GM04503 (cell line): ENCODE results near the gene SMC3.
"Not testable (repeated sequence)": the region's sequence is repeated elsewhere in the genome, so short reads cannot be mapped to it uniquely, and the experiment has no call there.

Experiments used
- DNase-seq: peaks from one replicate; pipeline ENCODE4 v3.0.0-alpha.2; 2012; ENCODE audit warnings: low read depth

Gene SMC3

DNA sequence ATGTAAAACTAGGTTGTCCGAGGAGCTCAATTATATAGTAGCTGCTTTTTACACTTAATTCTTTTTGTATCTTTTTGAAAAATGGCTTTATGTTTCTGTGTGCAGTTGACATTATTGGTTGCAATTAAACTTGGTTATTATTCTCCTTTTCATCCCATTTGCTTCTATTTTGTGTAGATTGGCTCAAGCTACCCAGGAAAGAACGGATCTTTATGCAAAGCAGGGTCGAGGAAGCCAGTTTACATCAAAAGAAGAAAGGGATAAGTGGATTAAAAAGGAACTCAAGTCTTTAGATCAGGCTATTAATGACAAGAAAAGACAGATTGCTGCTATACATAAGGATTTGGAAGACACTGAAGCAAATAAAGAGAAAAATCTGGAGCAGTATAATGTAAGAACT is 16.5 kb downstream of the SMC3 start:
- DNase-seq = no peak

DNA sequence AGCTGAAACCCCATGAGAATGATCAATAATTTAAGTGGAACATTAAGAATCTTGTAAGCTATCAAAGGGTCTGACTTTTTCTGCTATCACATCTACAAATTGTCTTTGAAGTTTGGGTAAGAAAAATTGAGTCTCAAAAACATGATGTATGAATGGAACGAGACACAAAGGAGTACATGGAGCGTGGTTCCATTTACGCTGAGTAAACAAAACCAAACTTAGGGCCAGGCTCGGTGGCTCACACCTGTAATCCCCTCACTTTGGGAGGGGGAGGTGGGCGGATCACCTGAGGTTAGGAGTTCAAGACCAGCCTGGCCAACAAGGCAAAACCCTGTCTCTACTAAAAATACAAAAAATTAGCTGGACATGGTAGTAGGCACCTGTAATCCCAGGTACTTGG is 24.3 kb downstream of the SMC3 start:
- DNase-seq = no peak

DNA sequence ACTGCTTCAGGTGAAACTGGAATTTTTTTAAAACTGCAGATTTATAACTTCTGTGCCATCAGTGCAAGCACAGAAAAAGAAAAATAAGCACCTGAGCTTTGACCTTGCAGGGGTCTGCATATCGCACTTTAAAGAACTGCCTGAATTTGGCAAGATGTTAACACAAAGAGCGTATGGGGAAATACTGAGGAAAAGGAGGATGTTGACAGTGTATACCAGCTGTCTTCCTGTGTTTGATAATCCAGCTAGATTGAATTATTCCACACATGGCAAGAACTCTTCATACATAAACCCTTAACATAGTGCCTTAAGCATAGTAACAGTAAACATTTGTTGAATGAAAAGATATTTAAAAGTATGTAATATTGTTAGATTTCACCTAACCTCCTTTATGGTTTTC is 30.0 kb downstream of the SMC3 start:
- DNase-seq = no peak

DNA sequence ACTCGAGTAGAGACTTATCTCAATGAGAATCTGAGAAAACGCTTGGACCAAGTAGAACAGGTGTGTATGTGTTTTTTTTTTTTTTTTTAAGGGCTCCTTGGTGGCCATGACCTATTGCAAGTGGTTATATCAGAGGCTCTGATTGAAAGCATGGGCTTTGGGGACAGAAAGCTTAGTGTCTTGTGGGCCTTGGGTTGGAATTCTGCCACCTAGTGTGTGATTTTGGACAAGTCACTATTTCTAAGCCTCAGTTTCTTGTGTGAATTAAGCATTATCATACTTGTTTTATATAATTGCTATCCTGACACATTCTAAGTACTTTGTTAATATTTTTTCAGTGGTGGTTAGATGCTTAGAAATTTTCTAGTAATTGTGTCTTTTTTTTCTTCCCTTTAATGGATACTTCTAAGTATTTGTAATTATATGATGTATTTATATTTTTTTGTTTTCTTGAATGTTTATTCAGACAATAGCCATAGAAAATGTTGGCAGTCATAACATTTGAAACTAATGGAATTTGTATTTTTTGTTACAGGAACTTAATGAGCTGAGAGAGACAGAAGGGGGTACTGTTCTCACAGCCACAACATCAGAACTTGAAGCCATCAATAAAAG is 33.1 kb downstream of the SMC3 start:
- no peak for DNase-seq

DNA sequence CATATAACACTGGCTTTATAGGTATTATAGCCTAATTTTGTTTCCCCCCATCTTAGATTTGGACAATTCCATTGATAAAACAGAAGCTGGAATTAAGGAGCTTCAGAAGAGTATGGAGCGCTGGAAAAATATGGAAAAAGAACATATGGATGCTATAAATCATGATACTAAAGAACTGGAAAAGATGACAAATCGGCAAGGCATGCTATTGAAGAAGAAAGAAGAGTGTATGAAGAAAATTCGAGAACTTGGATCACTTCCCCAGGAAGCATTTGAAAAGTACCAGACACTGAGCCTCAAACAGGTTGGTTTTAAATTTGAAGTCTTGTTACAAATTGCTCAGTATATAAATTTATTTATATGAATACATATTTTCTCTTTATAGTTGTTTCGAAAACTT is 34.1 kb downstream of the SMC3 start:
- no peak for DNase-seq

DNA sequence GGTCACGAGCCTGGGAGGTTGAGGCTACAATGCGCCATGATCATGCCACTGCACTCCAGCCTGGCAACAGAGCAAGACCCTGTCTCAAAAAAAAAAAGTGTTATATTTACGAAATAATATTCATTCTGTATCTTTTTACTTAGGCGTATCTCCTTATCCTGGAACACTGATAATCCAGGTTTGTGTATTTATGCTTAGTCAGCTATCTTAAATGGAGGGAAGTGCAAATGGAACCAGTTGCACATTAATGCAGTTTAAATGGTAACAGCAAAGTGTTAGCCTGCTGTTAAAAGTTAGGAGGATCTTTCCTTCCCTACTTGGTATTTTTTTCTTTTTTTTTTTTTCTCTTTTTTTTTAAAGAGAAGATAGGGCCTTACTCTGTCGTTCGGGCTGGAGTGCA is 40.6 kb downstream of the SMC3 start:
- no peak for DNase-seq

DNA sequence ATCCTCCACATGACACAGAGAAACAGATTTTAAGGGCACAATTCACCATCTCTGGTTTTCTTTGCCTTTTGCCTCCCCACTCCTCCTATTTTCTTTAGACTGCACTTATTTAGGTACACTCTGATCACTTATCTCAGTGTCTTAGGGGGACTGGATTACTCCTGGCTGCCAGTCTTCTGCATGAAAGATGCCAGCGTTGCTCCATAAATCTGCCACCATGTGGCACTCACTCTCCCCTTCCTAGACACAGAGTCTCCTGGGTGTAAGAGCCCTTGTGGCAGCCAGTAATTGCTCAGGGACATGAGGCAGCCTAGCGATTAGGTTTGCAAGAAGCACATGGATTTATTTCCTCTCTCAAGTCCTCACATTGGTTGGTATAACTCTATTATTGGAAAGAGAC is 42.1 kb downstream of the SMC3 start:
- DNase-seq = no peak

DNA sequence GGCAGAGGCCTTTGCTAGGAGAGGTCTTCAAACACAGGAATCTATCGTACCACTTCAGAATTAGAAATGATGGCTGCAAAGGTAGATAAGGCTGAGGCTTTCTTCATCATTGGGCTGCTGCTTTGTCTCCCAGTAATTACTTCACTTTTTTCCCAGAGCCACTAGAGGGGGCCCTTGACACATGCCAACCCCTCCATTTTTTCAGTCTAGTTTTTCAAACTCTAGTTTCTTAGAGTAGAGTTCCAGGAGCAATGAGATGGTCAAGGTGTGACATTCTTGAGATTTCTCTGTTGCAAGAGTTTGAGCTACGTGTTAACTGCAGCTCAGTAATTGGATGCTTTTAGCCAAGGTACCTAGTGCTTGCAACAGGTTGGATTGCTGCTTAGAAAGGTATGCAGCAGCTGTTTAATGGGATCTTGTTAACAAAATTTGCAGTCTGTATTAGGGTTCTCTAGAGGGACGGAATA is 42.8 kb downstream of the SMC3 start:
- no peak for DNase-seq

DNA sequence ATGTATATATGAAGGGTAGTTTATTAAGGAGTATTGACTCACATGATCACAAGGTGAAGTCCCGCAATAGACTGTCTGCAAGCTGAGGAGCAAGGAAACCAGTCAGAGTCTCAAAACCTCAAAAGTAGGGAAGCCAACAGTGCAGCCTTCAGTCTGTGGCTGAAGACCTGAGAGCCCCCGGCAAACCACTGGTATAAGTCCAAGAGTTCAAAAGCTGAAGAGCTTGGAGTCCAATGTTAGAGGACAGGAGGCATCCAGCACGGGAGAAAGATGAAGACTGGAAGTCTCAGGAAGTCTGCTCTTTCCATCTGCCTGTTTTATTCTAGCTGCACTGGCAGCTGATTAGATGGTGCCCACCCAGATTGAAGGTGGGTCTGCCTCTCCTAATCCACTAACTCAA is 43.3 kb downstream of the SMC3 start:
- not testable (repeated sequence) for DNase-seq

DNA sequence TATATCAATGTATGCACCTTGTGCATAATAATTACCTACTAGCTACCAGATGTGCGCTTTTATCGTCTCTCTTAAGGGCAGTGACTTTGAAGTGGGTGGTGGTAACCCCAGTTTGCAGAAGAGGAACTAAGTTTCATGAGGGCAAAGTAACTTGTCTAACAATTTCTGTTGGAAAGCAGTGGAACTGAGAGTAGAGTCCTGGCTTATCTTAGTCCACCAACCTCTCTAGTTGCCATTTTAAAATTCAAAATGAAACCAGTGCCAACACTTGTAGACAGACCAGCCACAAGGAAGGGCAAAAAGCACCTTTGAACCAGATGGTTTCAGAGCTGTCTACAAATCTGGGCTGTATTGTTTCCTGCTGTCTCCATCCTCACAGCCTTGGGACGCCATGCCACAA is 44.6 kb downstream of the SMC3 start:
- DNase-seq = no peak

DNA sequence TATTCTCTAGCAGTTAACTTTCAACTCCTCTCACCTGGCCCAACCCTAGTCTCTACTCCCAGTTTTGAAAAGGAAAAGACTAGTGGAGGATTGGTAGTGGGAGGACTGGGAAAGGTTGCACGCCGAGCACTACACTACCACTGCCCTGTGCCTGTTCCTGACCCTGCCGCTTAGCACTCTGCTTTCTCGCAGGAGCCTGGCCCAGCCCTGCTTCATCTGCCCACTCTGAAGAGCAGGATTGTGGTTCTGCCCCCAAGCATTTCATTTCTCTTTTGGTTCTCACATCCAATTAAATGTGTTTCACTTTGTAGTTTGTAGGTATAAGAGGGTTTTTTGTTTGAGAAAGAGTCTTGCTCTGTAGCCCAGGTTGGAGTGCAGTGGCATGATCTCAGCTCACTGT is 45.1 kb downstream of the SMC3 start:
- DNase-seq = no peak

DNA sequence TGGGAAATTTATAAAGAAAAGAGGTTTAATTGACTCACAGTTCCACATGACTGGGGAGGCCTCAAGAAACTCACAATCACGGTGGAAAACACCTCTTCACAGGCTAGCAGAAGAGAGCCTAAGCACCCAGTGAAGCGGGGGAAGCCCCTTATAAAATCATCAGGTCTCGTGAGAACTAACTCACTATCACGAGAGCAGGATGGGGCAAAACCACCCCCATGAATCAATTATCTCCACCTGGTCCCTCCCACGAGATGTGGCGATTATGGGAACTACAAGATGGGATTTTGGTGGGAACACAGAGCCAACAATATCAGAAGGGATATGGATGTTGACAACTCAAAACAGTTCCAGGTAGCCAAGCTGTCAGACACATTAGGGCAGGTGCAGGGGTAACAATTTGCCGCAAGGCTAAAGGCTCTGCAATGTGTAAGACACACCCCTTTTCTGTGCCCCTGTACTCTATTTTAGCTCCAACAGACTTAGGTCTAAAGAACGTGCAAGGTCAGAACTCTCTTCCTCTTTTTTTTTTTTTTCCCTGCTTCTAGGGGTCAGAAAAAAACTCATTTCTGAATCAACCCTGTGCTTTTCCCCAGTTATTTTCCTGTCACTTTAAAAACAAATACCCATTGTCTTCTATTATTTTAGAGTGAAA is 46.0 kb downstream of the SMC3 start:
- DNase-seq = no peak

DNA sequence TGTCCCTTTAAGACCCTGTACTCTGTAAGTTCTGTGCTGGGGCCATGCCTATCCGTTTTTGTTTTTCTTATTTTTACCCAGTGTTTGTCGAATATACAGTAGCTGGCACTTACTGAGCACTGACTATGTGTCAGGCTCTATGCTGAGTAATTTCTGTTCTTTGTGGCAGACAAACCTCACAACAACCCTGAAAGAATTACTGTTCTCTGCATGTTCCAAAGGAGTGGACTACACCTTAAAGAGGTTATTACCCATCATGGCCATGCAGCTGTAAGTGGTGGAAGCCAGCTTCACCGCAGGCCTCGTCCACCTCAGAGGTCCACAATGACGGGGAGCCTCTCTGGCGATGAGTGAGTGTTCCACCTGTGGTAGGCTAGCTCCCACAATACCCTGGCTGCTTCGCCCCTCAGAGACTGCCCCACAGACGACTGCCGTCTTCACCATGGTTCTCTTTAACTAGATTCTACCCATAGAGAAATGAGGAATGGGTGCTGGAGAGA is 46.6 kb downstream of the SMC3 start:
- DNase-seq = no peak

DNA sequence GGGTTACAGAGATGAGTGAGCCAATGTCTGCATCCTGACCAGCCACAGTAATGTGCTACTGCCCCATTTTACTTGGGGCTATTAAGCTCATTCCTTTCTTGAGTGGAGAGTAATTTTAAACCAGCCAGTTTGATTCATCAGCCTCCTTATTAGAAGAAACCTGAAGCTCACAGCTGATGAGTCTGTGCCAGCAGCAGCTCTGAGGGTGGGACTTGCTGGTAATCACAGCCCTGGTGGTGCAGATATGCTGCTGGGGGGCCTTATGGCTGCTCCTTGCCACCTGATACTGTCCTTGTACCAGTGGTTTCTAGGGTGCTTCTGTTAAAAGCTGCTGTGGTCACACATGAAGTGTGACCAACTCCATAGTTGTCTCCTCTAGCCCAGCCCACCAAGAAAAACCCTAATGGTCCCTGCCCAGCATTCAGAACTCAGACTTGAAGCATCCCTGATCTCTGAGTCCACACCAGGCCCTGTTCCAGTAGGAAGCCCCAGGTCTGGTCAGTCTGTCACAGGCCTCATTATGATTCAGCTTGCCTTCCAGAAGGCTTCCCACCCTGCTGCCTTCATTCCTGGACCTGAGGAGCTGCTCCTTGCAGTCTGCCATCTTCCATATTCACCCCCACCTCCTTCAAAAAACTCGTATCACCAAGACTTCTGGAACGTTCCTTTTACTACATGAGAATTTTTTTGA is 47.7 kb downstream of the SMC3 start:
- DNase-seq = no peak

DNA sequence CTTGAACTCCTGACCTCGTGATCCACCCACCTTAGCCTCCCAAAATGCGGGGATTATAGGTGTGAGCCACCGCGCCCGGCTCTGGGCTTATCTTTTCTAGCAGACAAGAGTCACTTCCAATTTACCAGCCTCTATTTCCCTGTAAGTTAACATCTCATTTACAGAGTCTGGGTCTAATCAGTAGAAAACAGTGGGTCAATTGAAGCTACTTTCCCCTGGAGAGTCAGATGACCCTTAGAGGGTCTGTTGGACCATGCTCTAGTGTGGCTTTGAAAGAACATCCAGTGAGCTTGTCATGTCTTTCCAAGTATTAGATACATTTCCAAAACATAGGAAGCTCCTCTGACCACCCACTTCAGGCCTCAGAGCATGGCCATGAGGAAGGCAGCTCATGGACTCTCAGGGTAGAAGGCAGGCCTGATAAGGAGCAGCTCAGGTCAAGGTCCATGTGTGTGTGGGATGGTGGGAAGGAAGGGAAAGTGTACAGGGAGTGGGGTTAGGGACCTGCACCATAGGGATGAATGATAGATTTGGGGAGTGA is 49.1 kb downstream of the SMC3 start:
- DNase-seq = no peak

DNA sequence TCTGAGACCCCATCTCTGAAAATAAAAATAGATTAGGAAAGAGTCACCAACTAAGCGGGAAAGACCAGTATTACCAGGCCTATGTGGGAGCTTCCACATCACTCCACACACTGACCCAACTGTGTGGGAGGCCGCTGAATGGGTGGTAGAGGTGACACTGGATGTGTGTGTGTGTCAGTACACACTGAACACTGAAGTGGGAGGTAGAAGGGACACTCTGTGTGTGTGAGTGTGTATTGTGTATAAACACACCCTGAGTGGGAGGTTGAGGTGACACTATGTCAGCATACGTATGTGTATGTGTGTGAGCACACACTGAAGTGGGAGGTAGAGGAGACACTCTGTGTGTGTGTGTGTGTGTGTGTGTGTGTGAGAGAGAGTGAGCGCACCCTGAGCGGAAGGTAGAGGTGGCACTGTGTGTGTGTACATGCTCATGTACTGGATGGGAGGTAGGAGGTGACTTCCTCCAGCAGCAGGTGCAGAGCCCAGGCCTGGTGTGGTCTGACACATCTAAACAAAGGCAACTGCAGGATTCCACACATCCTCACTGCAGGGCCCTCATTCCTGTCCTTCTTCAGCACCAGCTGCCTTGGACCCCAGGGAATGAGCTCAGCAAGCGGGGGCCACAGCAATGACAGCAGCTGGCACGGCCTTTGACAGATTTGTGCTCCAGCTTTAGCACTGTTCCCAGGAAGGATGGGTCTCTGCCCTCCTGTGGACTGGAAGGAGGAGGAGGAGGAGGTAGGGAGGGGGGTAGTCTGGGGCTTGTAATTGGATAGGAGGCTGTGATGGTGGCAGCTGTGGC is 50.1 kb downstream of the SMC3 start:
- no peak for DNase-seq

DNA sequence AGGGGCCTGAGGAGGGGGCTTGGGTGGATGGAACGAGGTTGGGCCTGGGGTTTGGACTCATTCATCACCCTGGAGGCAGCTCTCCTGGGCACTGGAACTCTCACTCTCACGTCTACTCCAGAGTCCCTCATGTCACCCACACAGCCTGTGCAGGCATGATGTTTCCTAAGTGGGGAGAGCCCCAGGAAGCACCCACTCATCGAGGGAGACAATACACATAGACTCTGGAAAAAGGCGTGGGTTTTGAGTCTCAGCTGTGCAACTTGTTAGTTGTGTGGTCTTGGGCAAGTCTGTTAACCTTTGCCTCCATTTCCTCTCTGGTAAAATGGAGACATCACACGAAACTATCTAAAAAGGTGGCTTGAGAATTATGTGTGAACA is 50.7 kb downstream of the SMC3 start:
- DNase-seq = no peak

DNA sequence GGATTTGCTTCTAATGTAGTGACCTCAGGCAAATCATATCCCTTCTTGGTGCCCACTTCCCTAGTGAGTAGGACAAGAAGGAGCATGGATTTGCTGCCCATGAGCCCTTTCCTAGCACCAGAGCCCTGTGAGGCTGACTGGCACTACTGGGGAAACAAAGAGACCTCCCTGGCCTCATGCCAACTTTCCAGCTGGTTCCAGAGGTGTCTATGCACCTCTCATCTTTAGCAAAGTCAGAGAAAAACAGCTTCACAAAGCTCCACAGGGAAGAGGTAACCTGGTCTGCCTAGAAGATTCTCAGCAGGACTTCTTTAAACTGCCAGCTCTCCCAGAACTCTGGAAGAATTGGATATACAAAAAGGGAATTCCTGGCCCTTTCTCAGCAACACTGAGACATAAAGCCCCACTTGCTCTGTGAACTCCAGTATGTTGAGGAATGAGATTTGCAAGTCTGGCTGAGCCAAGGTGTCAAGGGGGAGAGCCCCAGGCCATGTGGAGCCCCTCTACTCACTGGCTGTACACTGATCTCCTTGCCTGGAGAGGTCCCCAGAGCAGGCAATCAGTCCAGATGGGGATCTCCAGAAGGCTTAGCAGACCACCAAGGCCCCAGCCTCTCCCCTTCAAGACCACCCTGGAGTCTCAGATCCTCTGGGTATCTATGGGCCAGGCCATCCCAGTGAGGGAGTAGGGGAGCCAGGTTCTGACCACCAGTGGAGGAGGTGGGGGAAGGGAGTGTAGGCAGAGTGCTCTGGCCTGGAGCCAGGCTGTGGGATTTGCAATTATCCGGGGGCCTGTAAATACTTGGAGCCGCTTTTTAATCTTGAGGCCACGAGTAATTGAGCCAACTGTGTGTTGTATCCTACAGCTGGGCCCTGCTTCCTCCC is 52.3 kb downstream of the SMC3 start:
- no peak for DNase-seq

DNA sequence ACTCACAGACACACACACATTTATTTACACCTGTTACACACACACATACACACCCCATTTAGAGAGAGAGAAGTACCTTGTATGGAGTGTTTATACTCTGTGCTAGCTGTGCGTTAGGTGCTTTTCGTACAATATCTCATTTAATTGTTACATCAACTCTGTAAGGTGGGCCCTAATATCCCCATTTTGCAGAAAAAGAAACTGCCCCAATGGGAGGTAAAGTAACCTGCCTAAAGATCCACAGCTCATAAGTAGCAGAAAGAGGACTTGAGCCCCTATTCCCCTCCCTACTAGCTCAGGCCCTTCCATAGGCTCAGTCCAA is 52.9 kb downstream of the SMC3 start:
- DNase-seq = no peak

DNA sequence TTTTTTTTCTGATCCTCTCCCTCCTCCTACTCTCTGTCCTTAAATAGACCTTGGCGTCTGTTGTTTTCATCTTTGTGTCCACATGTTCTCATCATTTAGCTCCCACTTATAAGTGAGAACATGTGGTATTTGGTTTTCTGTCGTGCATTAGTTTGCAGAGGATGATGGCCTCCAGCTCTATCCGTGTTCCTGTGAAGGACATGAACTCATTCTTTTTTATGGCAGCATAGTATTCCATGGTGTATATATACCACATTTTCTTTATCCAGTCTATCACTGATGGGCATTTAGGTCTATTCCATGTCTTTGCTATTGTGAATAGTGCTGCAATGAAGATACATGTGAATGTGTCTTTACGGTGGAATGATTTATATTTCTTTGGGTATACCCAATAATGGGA is 55.8 kb downstream of the SMC3 start:
- not testable (repeated sequence) for DNase-seq

DNA sequence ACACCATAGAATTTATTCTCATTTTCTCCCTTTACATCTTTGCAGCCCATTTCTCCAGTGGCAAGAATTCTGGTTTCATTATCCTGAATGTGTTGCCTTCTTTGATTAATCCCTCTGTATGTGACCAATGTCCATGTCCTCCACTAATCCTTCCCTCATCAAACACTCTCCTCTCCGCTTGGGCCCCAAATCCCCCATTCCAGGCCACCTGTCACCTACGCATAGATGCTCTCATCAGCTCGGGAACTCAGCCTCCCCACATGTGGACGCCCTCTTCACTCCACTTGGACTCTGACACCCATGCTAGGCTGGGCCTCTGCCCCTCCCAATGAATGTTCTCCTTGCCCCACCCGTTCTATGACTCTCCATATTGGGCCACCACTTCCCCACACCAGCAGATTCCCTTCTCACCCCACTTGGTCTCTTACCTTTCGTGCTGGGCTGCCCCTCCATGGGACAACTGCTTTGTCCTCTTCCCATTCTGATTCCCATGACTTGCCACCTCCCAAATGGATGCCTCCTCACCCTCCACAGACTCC is 57.9 kb downstream of the SMC3 start:
- no peak for DNase-seq
